Mammary epithelial cell (primary cell): ENCODE results near the gene WDR45.

Source experiments
- CTCF ChIP-seq, 2 donors: IDR thresholded peaks in 1 of 2; conservative IDR thresholded peaks in 1 of 2; 2 replicates each; pipeline ENCODE4 v1.5.1; 2011 to 2012; ENCODE audit warnings: inconsistent platforms in 2 of 2, low read length in 2 of 2, mild to moderate bottlenecking in 2 of 2, control low read depth in 1 of 2, low read depth in 1 of 2; ENCODE audit not compliant: insufficient read depth in 1 of 2; ENCODE audit errors: extremely low read depth in 1 of 2
- EZH2 ChIP-seq: IDR thresholded peaks from 2 replicates; pipeline ENCODE4 v1.6.1; 2012; ENCODE audit warnings: low read length, inconsistent platforms, borderline replicate concordance

GRCh38 chrX:49116716-49117115 lies 37.0 kb upstream of the WDR45 start:
- no peak for TF ChIP-seq CTCF (conservative IDR thresholded peaks at IDR 0.05 in 1 of 2, IDR thresholded peaks at IDR 0.05 in 1 of 2; ENCODE audit: extremely low read depth in 1 of 2, insufficient read depth in 1 of 2, low read depth in 1 of 2, low read length in 2 of 2)
- TF ChIP-seq EZH2 = no peak
